NOMO-1 treated with DMSO at 0.1 percent for 48 hours (cell line): ENCODE data around the gene SH3RF3.
A peak's percentile ranks its signal among the peaks of the same experiment; 100 is the strongest.
"Not testable (repeated sequence)": the region's sequence is repeated elsewhere in the genome, so short reads cannot be mapped to it uniquely, and the experiment has no call there.

Experiments
- DNase-seq: peaks from one replicate; lab custom pipeline; 2025; ENCODE audit not compliant: unreplicated experiment; lab: John Stamatoyannopoulos, UW

Gene SH3RF3

DNA sequence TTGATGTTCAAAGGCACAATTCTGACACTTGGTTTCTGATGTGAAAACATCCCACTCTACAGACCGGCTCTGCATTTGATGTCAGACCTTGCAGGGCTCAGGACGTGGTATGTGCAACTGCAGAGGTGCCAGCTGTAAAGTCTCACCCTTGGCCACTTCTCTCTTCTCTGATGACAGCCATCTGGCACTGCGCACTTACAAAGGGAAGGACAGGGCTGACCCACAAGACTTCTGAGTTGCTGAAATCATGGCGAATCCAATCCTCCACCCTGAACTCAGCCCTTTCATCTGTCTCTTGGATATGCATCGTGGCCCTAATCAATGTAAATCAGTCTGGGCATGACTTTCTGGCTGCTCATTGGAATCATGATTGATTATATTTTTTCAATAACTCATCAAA is 402.2 kb downstream of the SH3RF3 start:
- DNase-seq, result no peak

DNA sequence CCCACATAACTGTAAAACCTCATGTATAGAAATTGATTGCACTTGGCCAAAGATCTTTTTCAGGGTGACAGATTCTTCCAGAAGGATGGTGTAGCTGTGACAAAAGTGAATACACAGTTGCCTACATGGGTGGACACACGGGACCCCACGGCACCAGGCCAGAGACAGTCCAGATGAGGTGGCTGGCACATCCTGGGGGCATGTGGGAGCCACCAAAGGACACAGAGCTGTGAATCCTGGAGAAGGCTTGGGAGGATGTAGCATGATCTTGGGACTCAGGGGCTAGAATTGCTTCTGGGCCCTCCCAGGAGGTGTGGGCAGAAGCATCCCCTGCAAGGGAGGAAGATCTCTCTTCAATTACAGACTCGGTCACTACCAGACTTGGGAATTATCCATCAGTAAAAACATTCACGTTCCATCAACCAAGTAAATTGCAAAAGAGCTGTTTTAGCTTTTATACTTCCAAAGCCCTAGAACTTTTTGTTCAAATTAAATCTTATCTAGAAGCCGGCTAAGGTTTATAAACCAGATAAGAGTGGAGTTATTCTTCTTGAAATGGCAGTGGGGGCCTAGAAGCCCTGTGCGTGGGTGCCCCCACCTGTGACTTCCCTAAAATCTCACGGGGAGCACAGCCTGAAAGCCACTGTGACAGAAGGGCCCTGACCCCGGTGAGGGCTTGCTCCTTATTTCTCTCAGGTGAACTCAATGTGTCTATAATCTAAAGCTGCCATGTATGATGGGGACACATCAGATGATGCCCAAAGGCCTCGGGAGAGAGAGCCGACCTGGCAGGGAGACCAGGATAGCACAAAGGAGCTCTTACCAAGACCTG is 403.1 kb downstream of the SH3RF3 start:
- DNase-seq, result no peak

DNA sequence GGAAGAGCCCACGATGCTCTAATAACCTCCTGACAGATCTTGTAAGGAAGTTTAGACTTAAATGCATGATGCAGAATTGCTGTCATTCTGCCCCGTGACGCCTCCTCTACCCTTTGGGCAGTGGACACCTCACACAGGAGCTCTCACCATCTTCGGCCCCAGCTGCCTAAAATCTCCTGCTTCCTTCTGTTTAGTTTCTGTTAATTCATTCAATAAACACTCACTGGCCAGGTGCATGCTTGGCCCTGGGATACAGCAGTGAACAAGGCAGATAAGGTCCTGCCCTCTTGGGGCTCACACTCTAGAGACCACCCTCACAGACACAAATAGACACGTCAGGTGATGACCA is 403.7 kb downstream of the SH3RF3 start:
- no peak for DNase-seq

DNA sequence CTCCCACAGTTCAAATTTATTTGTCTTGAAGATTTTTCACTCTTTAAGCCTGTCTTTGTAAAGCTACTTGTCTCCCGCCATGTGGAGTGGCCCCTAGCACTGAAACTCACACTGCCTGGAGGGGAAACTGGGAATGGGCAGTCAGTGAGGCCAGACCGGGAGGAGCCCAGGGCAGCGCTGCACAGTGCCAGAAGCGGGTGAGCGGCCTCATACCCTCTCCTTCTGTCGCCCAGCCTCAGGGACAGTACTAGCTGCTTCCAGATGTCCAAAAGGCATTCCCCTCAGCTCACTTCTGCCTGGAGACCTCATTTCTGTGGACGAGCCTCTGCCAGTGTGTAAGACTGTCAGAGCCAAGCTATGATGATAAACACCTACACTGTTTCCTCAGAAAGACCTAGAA is 404.8 kb downstream of the SH3RF3 start:
- DNase-seq, result no peak

DNA sequence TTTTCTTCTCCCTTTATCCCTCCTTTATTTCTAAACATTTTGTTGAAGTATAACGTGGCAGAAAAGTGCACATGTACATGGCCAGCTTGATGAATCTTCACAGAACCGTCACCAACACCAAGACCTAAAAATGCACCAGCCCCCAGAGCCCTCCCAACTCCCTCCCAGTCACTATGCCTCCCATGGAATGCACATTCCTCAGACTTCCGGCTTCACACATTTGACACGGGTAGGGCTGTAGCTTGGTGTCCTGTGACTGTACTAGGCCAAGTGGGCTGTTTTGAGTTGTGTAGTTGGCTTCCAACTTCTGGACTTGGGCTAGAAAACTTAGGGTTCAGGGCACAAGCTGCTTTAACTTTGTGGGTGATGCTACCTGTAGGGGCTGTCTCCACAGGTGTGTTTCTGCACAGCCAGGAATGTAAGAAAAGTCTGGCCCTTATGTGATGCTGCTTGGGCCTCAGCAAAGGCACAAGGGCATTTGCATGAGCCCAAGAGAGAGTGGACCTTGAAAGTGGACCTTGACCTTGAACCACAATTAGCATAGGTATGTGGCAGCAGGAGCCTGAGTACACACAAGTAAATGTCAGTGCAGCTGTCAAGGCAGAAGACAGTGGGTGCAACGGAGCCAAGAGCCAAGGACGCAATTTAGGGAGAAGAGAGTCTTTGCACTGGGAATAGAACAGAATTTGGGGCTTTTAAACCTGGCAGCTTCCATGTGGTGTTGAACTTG is 406.4 kb downstream of the SH3RF3 start:
- DNase-seq, result no peak

DNA sequence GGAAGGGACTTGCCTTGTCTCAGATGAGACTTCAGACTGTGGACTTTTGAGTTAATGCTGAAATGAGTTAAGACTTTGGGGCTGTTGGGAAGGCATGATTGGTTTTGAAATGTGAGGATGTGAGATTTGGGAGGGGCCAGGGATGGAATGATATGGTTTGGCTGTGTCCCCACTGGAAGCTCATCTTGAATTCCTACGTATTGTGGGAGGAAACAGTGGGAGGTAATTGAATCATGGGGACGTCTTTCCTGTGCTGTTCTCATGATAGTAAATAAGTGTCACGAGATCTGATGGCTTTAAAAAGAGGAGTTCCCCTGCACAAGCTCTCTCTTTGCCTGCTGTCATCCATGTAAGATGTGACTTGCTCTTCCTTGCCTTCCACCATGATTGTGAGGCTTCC is 407.6 kb downstream of the SH3RF3 start:
- DNase-seq, result not testable (repeated sequence)

DNA sequence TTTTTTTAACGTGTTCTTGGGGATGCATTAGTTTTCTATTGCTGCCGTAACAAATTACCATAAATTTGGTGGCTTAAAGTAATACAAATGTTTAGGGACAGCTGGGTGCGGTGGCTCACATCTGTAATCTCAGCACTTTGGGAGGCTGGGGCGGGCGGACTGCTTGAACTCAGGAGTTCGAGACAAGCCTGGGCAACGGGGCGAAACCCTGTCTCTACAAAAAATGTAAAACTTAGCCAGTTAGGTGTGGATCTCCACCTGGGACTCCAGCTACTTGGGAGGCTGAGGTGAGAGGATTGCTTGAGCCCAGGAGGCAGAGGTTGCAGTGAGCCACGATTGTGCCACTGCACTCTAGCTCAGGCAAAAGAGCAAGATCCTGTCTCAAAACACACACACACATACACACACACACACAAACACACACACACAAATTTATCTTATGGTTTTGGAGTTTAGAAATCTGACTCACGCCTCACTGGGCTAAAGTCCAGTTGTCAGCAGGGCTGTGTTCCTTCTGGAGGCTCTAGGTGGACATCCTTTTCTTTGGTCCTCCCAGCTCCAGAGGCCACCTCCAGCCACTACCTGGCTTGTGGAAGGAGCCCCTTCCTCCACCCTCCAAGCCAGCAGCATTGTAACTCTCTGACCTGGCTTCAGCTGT is 408.7 kb downstream of the SH3RF3 start:
- no peak for DNase-seq

DNA sequence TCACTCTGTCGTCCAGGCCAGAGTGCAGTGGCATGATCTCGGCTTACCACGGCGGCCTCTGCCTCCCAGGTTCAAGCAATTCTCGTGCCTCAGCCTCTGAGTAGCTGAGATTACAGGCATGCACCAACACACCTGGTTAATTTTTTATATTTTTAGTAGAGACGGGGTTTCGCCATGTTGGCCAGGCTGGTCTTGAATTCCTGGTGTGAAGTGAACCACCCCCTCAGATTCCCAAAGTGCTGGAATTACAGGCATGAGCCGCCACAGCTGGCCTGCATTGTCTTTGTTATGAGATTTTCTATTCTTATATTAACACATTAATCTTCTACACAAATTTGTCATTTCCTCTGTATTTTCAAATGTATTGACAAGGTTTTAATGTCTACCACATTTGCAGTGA is 409.5 kb downstream of the SH3RF3 start:
- no peak for DNase-seq

DNA sequence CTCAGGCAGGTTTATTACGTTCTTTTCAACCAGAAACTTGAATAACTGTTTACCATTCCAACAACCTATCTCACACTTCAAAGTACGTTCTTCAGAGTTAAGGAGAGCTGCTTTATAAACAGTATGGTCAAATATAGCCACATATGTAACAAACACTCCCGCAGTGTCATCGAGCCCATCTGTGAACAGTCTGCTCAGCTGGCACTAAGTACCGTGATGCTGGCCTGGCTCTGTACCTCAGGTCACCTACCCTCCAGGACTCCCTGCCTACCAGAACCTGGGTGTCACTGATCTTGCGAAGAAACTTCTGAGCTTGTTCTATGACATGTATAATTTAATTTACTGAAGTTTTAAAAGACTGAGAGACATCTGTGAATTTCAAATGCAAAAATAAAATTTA is 413.4 kb downstream of the SH3RF3 start:
- DNase-seq, result no peak

DNA sequence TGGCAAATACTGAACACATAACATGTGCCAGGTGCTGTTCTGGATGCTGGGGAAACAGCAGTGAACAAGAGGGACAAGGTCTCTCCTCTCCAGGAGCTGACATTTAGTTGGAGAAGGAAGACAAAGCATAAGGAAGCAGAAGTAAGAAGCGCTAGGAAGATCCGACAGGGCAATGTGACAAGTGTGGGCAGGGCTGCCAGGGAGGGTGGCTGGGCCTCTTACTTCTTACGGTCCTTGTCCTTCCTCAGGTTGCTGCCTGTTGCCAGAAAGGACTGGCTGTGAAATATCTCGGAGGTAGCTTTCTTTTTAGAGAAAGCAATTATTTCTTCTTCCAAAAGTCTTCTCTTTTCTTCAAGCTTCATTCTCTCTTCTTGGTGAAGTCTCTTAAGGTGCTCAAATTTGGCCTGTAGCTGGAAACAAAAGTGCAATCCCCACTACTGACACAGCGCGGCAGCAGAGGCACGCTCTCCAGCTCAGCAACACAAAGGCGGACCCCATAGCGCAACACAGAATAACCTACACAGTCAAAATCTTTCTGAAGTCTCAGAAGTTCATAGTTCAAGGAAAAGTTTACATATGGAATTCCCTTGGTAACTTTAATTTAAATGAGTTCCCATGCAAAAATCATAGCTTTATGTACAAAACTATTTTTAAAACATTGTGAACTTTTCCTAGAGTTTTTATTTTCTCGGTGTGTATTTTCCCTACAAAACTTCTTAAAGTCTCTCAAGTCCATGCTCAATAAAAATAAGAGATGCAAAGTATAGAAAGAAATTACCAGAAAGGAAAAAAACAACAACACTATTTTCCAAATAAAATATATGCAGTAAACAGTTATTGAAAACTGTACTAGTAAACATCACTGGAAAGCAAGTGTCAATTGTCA is 417.1 kb downstream of the SH3RF3 start:
- peak; percentile 26 for DNase-seq

DNA sequence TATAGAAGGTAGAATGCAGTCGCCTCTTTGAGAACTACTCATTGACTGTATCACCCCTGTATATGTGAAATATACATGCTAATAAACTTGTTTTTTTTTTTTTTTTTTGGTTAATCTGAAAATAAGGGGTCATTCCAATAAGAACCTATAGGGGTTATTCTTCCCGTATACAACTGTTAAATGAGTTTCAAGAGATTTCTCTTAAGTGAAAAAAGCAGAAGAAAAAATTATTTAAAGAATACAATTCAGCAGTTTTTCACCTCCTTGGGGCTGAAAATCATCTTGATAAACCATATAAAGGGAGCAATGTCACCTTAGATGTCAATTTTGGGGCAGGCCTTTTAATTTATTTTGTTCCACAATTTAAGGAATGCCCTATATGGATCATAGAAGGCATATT is 418.3 kb downstream of the SH3RF3 start:
- no peak for DNase-seq

DNA sequence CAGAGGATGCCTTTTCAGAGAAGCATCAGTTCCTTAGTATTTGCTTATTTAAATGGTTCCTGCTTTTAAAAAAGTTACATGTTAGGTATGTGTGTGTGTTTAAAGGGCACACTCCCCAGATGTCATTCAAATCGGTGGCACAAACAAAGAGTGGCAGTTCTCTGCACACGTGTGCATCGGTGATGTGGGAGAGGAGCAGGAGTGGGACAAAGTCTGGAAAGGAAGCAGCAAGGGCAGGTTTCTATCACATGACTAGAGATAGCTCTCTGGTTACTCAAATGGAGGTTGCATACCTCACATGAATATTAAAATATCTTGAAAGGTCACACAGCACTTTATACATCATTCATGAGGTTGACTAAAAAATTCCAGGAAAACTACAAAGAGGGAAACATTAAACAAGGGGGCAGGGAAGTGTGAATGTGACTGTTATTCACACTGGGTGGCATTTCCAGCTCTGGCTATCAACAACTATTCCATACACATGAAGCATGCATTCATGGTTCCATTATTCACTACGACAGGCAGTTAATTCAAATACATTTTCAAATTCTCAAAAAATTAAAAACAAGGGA is 420.1 kb downstream of the SH3RF3 start:
- no peak for DNase-seq
